GM23338 (cell line): ENCODE measurements around the gene NPVF.

ENCODE experiments used
- CREB1 ChIP-seq: fragments of 250-450 bp; sonication (Bioruptor Pico); IDR thresholded peaks from 2 replicates; pipeline ENCODE4 v1.5.0; 2020; ENCODE audit warnings: low read depth, mild to moderate bottlenecking, moderate library complexity
- EZH2 ChIP-seq: fragments of 200-600 bp; sonication (generic); IDR thresholded peaks from one replicate; pipeline ENCODE4 v1.8.0; 2017; ENCODE audit warnings: antibody characterized with exemption, mild to moderate bottlenecking, low read depth; ENCODE audit not compliant: unreplicated experiment
- POLR2AphosphoS5 ChIP-seq: IDR thresholded peaks from 2 replicates; pipeline ENCODE4 v1.6.1; 2016; ENCODE audit warnings: antibody characterized with exemption, low read depth
- STAT1 ChIP-seq: IDR thresholded peaks from one replicate; pipeline ENCODE4 v1.6.1; 2016; ENCODE audit warnings: antibody characterized with exemption; ENCODE audit not compliant: unreplicated experiment
- TF ChIP-seq, protein P1 (sequence below): IDR thresholded peaks from one replicate; pipeline ENCODE4 v1.6.1; 2018; ENCODE audit warnings: antibody characterized with exemption; ENCODE audit not compliant: unreplicated experiment
- TF ChIP-seq, protein P2 (sequence below), 2 experiments: fragments of 200-600 bp in 1 of 2; sonication (generic) in 1 of 2; conservative IDR thresholded peaks; 2 replicates each; pipeline versions ENCODE4 v1.5.1 to v1.6.1; 2016 to 2017; ENCODE audit warnings: antibody characterized with exemption in 2 of 2, low read depth in 2 of 2, mild to moderate bottlenecking in 2 of 2, moderate library complexity in 1 of 2

DNA sequence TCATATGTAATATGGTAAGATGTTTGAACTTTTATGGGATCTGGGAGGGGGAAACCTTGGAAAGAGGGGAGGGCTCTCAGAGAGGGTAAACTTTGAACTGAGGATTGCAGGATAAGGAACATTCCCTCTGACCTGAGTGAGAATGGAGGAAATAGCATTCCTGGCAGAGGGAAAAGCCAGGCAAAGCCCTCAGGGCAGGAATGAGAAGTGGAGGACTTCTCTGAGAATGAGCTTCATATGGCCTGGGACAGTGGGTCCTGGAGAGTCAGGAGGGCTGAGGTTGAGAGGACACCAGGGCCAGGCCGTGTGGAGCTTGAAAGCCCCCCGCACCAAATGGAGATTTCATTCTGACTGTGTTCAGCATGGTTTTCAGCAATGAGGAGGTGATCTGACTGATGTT, 34.2 kb downstream of the NPVF start:
- TF ChIP-seq, protein P1, sequence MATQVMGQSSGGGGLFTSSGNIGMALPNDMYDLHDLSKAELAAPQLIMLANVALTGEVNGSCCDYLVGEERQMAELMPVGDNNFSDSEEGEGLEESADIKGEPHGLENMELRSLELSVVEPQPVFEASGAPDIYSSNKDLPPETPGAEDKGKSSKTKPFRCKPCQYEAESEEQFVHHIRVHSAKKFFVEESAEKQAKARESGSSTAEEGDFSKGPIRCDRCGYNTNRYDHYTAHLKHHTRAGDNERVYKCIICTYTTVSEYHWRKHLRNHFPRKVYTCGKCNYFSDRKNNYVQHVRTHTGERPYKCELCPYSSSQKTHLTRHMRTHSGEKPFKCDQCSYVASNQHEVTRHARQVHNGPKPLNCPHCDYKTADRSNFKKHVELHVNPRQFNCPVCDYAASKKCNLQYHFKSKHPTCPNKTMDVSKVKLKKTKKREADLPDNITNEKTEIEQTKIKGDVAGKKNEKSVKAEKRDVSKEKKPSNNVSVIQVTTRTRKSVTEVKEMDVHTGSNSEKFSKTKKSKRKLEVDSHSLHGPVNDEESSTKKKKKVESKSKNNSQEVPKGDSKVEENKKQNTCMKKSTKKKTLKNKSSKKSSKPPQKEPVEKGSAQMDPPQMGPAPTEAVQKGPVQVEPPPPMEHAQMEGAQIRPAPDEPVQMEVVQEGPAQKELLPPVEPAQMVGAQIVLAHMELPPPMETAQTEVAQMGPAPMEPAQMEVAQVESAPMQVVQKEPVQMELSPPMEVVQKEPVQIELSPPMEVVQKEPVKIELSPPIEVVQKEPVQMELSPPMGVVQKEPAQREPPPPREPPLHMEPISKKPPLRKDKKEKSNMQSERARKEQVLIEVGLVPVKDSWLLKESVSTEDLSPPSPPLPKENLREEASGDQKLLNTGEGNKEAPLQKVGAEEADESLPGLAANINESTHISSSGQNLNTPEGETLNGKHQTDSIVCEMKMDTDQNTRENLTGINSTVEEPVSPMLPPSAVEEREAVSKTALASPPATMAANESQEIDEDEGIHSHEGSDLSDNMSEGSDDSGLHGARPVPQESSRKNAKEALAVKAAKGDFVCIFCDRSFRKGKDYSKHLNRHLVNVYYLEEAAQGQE: no peak
- TF ChIP-seq, protein P2, sequence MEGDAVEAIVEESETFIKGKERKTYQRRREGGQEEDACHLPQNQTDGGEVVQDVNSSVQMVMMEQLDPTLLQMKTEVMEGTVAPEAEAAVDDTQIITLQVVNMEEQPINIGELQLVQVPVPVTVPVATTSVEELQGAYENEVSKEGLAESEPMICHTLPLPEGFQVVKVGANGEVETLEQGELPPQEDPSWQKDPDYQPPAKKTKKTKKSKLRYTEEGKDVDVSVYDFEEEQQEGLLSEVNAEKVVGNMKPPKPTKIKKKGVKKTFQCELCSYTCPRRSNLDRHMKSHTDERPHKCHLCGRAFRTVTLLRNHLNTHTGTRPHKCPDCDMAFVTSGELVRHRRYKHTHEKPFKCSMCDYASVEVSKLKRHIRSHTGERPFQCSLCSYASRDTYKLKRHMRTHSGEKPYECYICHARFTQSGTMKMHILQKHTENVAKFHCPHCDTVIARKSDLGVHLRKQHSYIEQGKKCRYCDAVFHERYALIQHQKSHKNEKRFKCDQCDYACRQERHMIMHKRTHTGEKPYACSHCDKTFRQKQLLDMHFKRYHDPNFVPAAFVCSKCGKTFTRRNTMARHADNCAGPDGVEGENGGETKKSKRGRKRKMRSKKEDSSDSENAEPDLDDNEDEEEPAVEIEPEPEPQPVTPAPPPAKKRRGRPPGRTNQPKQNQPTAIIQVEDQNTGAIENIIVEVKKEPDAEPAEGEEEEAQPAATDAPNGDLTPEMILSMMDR (conservative IDR thresholded peaks at IDR 0.05; ENCODE audit: low read depth in 2 of 2): no peak
- no peak for TF ChIP-seq EZH2
- TF ChIP-seq POLR2AphosphoS5: no peak
- TF ChIP-seq STAT1: no peak
- TF ChIP-seq CREB1 (CRISPR knock-in tag): no peak
